Parathyroid adenoma (tissue), 2 donors: Measurements from ENCODE around the gene ZMAT3.
"Not testable (repeated sequence)": the region's sequence is repeated elsewhere in the genome, so short reads cannot be mapped to it uniquely, and the experiment has no call there.

Source experiments
- H2AFZ ChIP-seq: fragments of 300-600 bp; sonication (generic); one replicate; pipeline ENCODE4 v1.7.0; 2017; ENCODE audit warnings: antibody characterized with exemption, mild to moderate bottlenecking
- H3K27ac ChIP-seq: fragments of 300-600 bp; sonication (generic); one replicate; pipeline ENCODE4 v1.7.0; 2017
- H3K27me3 ChIP-seq: fragments of 300-600 bp; sonication (generic); one replicate; pipeline ENCODE4 v1.7.0; 2017; ENCODE audit warnings: low read length; ENCODE audit not compliant: control insufficient read depth, insufficient read depth
- H3K36me3 ChIP-seq: fragments of 300-600 bp; sonication (generic); one replicate; pipeline ENCODE4 v1.7.0; 2017; ENCODE audit warnings: low read length; ENCODE audit not compliant: control insufficient read depth, insufficient read depth
- H3K4me1 ChIP-seq: fragments of 300-600 bp; sonication (generic); one replicate; pipeline ENCODE4 v1.7.0; 2017; ENCODE audit warnings: control low read depth
- H3K4me2 ChIP-seq: fragments of 300-600 bp; sonication (generic); one replicate; pipeline ENCODE4 v1.7.0; 2017; ENCODE audit warnings: low read length
- H3K4me3 ChIP-seq: fragments of 300-600 bp; sonication (generic); one replicate; pipeline ENCODE4 v1.7.0; 2017; ENCODE audit warnings: low read depth, low read length
- H3K79me2 ChIP-seq: fragments of 300-600 bp; sonication (generic); one replicate; pipeline ENCODE4 v1.7.0; 2017; ENCODE audit warnings: control low read depth
- H3K9ac ChIP-seq: fragments of 300-600 bp; sonication (generic); one replicate; pipeline ENCODE4 v1.7.0; 2017; ENCODE audit warnings: mild to moderate bottlenecking
- H3K9me3 ChIP-seq: fragments of 300-600 bp; sonication (generic); one replicate; pipeline ENCODE4 v1.7.0; 2017; ENCODE audit warnings: low read length; ENCODE audit not compliant: control insufficient read depth
- CTCF ChIP-seq: fragments of 300-600 bp; sonication (generic); IDR thresholded peaks from one replicate; pipeline ENCODE4 v1.7.0; 2017; ENCODE audit warnings: antibody characterized with exemption, mild to moderate bottlenecking
- donor health status: primary hyperparathyroidism.

The ZMAT3 gene

GRCh38 chr3:179045719-179046402 lies 25.7 kb downstream of the ZMAT3 start:
- no peak overlapping the region for H3K9ac ChIP-seq
- no peak overlapping the region for H3K27ac ChIP-seq
- H3K4me3 ChIP-seq: no peak overlapping the region
- no peaks in the 10 kb centered on the region for H3K9me3 ChIP-seq
- no peak for TF ChIP-seq CTCF
- no peaks in the 10 kb centered on the region for H3K27me3 ChIP-seq
- no peaks in the 10 kb centered on the region for H3K4me1 ChIP-seq
- H3K4me2 ChIP-seq: no peak overlapping the region
- peaks cover 22% of the 10 kb centered on the region for H3K79me2 ChIP-seq
- H2AFZ ChIP-seq: no peak overlapping the region
- no peaks in the 10 kb centered on the region for H3K36me3 ChIP-seq

GRCh38 chr3:179038899-179039251 lies 32.7 kb downstream of the ZMAT3 start:
- not testable (repeated sequence) for H3K79me2 ChIP-seq

DNA sequence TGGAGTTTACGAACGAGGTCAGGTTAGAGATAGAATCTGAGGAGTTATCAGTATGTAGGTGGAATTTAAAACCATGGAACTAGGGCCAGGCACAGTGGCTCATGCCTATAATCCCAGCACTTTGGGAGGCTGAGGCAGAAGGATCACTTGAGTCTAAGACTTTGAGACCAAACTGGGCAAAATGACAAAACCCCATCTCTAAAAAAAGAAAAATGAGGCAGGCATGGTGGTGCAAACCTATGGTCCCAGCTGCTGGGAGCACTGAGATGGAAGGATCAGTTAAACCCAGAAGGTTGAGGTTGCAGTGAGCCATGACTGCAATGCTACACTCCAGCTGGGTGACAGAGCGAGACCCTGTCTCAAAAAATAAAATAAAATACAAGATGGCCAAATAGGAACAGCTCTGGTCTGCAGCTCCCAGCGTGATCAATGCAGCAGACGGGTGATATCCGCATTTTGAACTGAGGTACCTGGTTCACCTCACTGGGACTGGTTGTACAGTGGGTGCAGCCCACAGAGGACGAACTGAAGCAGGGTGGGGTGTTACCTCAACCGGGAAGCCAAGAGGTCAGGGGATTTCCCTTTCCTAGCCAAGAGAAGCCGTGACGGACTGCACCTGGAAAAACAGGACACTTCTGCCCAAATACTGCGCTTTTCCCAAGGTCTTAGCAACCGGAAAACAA lies 33.3 kb downstream of the ZMAT3 start:
- no peak for TF ChIP-seq CTCF
- Histone ChIP-seq H3K9me3 (no peaks in the 10 kb centered on the region), H3K9ac (no peak overlapping the region), H3K36me3 (no peaks in the 10 kb centered on the region), H2AFZ (no peak overlapping the region), H3K27me3 (no peaks in the 10 kb centered on the region), H3K27ac (no peak overlapping the region), H3K4me2 (no peak overlapping the region), H3K4me3 (no peak overlapping the region), H3K4me1 (peaks cover 32% of the 10 kb centered on the region), H3K79me2 (peaks cover 6% of the 10 kb centered on the region)

More at GRCh38 chr3:179038899-179039251, 32.7 kb downstream of the ZMAT3 start:
- H3K27ac ChIP-seq, H2AFZ ChIP-seq, H3K36me3 ChIP-seq, H3K9ac ChIP-seq, H3K4me2 ChIP-seq, H3K9me3 ChIP-seq, H3K27me3 ChIP-seq, H3K4me3 ChIP-seq: not testable (repeated sequence)
- peaks cover 32% of the 10 kb centered on the region for H3K4me1 ChIP-seq

DNA sequence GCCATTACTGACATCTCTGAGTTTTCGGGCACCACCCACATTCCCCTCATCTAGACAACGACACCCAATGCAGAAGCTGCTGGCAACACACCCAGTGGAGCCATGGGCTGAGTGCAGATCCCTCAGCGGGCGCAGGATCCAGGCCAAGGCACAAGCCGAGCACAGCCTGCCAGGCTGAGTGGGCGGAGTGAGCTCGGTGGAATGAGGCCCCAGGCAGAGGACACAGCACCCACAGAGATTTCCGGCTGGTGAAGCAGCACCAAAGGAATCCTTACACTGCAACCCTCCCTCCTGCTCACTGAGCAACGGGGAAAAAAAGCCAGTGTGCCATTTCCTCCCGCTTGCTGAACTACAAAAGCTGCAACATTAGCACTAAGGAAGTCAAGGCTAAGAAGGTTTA lies 34.3 kb downstream of the ZMAT3 start:
- no peak for TF ChIP-seq CTCF
- H3K4me3 ChIP-seq: no peak overlapping the region
- peaks cover 6% of the 10 kb centered on the region for H3K79me2 ChIP-seq
- H2AFZ ChIP-seq: peak overlapping the region; percentile 30
- H3K9ac ChIP-seq: no peak overlapping the region
- H3K36me3 ChIP-seq: no peaks in the 10 kb centered on the region
- H3K4me1 ChIP-seq: peaks cover 32% of the 10 kb centered on the region
- H3K4me2 ChIP-seq: no peak overlapping the region
- H3K9me3 ChIP-seq: no peaks in the 10 kb centered on the region
- H3K27ac ChIP-seq: no peak overlapping the region
- H3K27me3 ChIP-seq: no peaks in the 10 kb centered on the region

- no peaks in the 10 kb centered on the region for H3K9me3 ChIP-seq
- peaks cover 32% of the 10 kb centered on the region for H3K4me1 ChIP-seq
- peak overlapping the region; percentile 60 for H3K27ac ChIP-seq
- H3K4me3 ChIP-seq: no peak overlapping the region
- H3K27me3 ChIP-seq: no peaks in the 10 kb centered on the region
- no peak overlapping the region for H3K4me2 ChIP-seq
- no peak for TF ChIP-seq CTCF
- H3K79me2 ChIP-seq: peaks cover 6% of the 10 kb centered on the region
- H2AFZ ChIP-seq: peak overlapping the region; percentile 30
- H3K36me3 ChIP-seq: no peaks in the 10 kb centered on the region
- no peak overlapping the region for H3K9ac ChIP-seq
These were observed 34.8 kb downstream of the ZMAT3 start for GRCh38 chr3:179036626-179037300.
